Measurements from ENCODE around the gene CPNE5.
A peak's percentile ranks its signal among the peaks of the same experiment; 100 is the strongest.

The CPNE5 gene

GRCh38 chr6:36794713-36795065 lies 44.6 kb downstream of the CPNE5 start:
- Histone ChIP-seq H3K18ac (ENCODE audit: low read length) (no peak overlapping the region), H2BK12ac (ENCODE audit: low read length) (no peak overlapping the region), H4K12ac (ENCODE audit: low read depth, low read length) (no peak overlapping the region), H2AFZ (ENCODE audit: insufficient read depth, low read length, poor library complexity) (no peak overlapping the region), H3K36me3 (ENCODE audit: control insufficient read depth in 1 of 2, insufficient read depth in 2 of 2, low read length in 2 of 2) (no peaks in the 10 kb centered on the region), H3K23ac (ENCODE audit: low read length) (no peak overlapping the region), H3K27ac (ENCODE audit: low read depth, low read length) (no peak overlapping the region), H3K9me3 (ENCODE audit: insufficient read depth, low read depth, low read length) (no peaks in the 10 kb centered on the region), H3K4me3 (ENCODE audit: low read depth, low read length) (no peak overlapping the region), H3K9ac (ENCODE audit: low read length) (no peak overlapping the region), H3K4ac (ENCODE audit: low read depth, low read length) (no peak overlapping the region), H2BK5ac (ENCODE audit: low read depth, low read length, poor library complexity) (no peak overlapping the region), H2BK120ac (ENCODE audit: insufficient read depth, low read length, poor library complexity) (no peak overlapping the region), H2AK5ac (ENCODE audit: low read length) (no peak overlapping the region), H4K8ac (ENCODE audit: low read depth, low read length) (no peak overlapping the region), H3K27me3 (ENCODE audit: insufficient read depth, low read length) (no peaks in the 10 kb centered on the region), H4K91ac (ENCODE audit: low read depth, low read length) (no peak overlapping the region), H3K14ac (ENCODE audit: low read length) (no peak overlapping the region), H3K79me2 (ENCODE audit: control insufficient read depth, insufficient read depth, low read length, poor library complexity) (no peaks in the 10 kb centered on the region), H3K4me1 (ENCODE audit: control insufficient read depth in 1 of 2, insufficient read depth in 2 of 2, low read length in 2 of 2) (no peaks in the 10 kb centered on the region), H3K4me2 (ENCODE audit: low read length) (no peak overlapping the region), H3K79me1 (ENCODE audit: low read length) (no peaks in the 10 kb centered on the region)
- DNase-seq = peak; percentile 63 to 80
- no CpG with 5 or more reads among the region's 5 CpGs for WGBS (ENCODE audit: extremely low coverage, insufficient coverage, insufficient read length)

GRCh38 chr6:36793913-36794712 lies 45.1 kb downstream of the CPNE5 start:
- Histone ChIP-seq H3K9me3 (ENCODE audit: insufficient read depth, low read depth, low read length) (no peaks in the 10 kb centered on the region), H3K23ac (ENCODE audit: low read length) (no peak overlapping the region), H3K27ac (ENCODE audit: low read depth, low read length) (no peak overlapping the region), H2BK12ac (ENCODE audit: low read length) (no peak overlapping the region), H3K4ac (ENCODE audit: low read depth, low read length) (no peak overlapping the region), H4K91ac (ENCODE audit: low read depth, low read length) (no peak overlapping the region), H2BK120ac (ENCODE audit: insufficient read depth, low read length, poor library complexity) (no peak overlapping the region), H3K36me3 (ENCODE audit: control insufficient read depth in 1 of 2, insufficient read depth in 2 of 2, low read length in 2 of 2) (no peaks in the 10 kb centered on the region), H3K9ac (ENCODE audit: low read length) (no peak overlapping the region), H3K27me3 (ENCODE audit: insufficient read depth, low read length) (no peaks in the 10 kb centered on the region), H4K12ac (ENCODE audit: low read depth, low read length) (no peak overlapping the region), H3K79me1 (ENCODE audit: low read length) (no peaks in the 10 kb centered on the region), H2AFZ (ENCODE audit: insufficient read depth, low read length, poor library complexity) (no peak overlapping the region), H3K4me3 (ENCODE audit: low read depth, low read length) (no peak overlapping the region), H3K18ac (ENCODE audit: low read length) (no peak overlapping the region), H3K4me2 (ENCODE audit: low read length) (no peak overlapping the region), H3K14ac (ENCODE audit: low read length) (no peak overlapping the region), H2AK5ac (ENCODE audit: low read length) (no peak overlapping the region), H3K4me1 (ENCODE audit: control insufficient read depth in 1 of 2, insufficient read depth in 2 of 2, low read length in 2 of 2) (no peaks in the 10 kb centered on the region), H3K79me2 (ENCODE audit: control insufficient read depth, insufficient read depth, low read length, poor library complexity) (no peaks in the 10 kb centered on the region), H4K8ac (ENCODE audit: low read depth, low read length) (no peak overlapping the region), H2BK5ac (ENCODE audit: low read depth, low read length, poor library complexity) (no peak overlapping the region)
- no peak for DNase-seq
- WGBS (ENCODE audit: extremely low coverage, insufficient coverage, insufficient read length) = no CpG with 5 or more reads among the region's 19 CpGs

- Histone ChIP-seq H3K27ac (ENCODE audit: low read depth, low read length) (no peak overlapping the region), H3K27me3 (ENCODE audit: insufficient read depth, low read length) (no peaks in the 10 kb centered on the region), H3K23ac (ENCODE audit: low read length) (no peak overlapping the region), H3K79me2 (ENCODE audit: control insufficient read depth, insufficient read depth, low read length, poor library complexity) (no peaks in the 10 kb centered on the region), H2BK120ac (ENCODE audit: insufficient read depth, low read length, poor library complexity) (no peak overlapping the region), H4K12ac (ENCODE audit: low read depth, low read length) (no peak overlapping the region), H3K36me3 (ENCODE audit: control insufficient read depth in 1 of 2, insufficient read depth in 2 of 2, low read length in 2 of 2) (no peaks in the 10 kb centered on the region), H2AK5ac (ENCODE audit: low read length) (no peak overlapping the region), H3K79me1 (ENCODE audit: low read length) (no peaks in the 10 kb centered on the region), H3K14ac (ENCODE audit: low read length) (no peak overlapping the region), H3K9me3 (ENCODE audit: insufficient read depth, low read depth, low read length) (no peaks in the 10 kb centered on the region), H3K4me2 (ENCODE audit: low read length) (no peak overlapping the region), H3K4me1 (ENCODE audit: control insufficient read depth in 1 of 2, insufficient read depth in 2 of 2, low read length in 2 of 2) (no peaks in the 10 kb centered on the region), H3K18ac (ENCODE audit: low read length) (no peak overlapping the region), H4K91ac (ENCODE audit: low read depth, low read length) (no peak overlapping the region), H2BK5ac (ENCODE audit: low read depth, low read length, poor library complexity) (no peak overlapping the region), H3K4ac (ENCODE audit: low read depth, low read length) (no peak overlapping the region), H3K4me3 (ENCODE audit: low read depth, low read length) (no peak overlapping the region), H4K8ac (ENCODE audit: low read depth, low read length) (no peak overlapping the region), H2AFZ (ENCODE audit: insufficient read depth, low read length, poor library complexity) (no peak overlapping the region), H2BK12ac (ENCODE audit: low read length) (no peak overlapping the region), H3K9ac (ENCODE audit: low read length) (no peak overlapping the region)
- no CpG with 5 or more reads among the region's 9 CpGs for WGBS (ENCODE audit: extremely low coverage, insufficient coverage, insufficient read length)
- no peak for DNase-seq
These were observed 45.8 kb downstream of the CPNE5 start for GRCh38 chr6:36793296-36793912.

GRCh38 chr6:36791521-36792135 lies 47.6 kb downstream of the CPNE5 start:
- H3K79me1 ChIP-seq (ENCODE audit: low read length) = no peaks in the 10 kb centered on the region
- no peak overlapping the region for H3K4ac ChIP-seq (ENCODE audit: low read depth, low read length)
- no peak overlapping the region for H4K8ac ChIP-seq (ENCODE audit: low read depth, low read length)
- H3K14ac ChIP-seq (ENCODE audit: low read length) = no peak overlapping the region
- no peak overlapping the region for H4K12ac ChIP-seq (ENCODE audit: low read depth, low read length)
- no peak overlapping the region for H3K9ac ChIP-seq (ENCODE audit: low read length)
- WGBS (ENCODE audit: extremely low coverage, insufficient coverage, insufficient read length) = no CpG with 5 or more reads among the region's 10 CpGs
- H3K18ac ChIP-seq (ENCODE audit: low read length) = no peak overlapping the region
- no peak overlapping the region for H2AFZ ChIP-seq (ENCODE audit: insufficient read depth, low read length, poor library complexity)
- H3K27ac ChIP-seq (ENCODE audit: low read depth, low read length) = no peak overlapping the region
- no peak for DNase-seq
- H2AK5ac ChIP-seq (ENCODE audit: low read length) = no peak overlapping the region
- no peak overlapping the region for H2BK120ac ChIP-seq (ENCODE audit: insufficient read depth, low read length, poor library complexity)
- H3K36me3 ChIP-seq (ENCODE audit: control insufficient read depth in 1 of 2, insufficient read depth in 2 of 2, low read length in 2 of 2) = no peaks in the 10 kb centered on the region
- no peak overlapping the region for H4K91ac ChIP-seq (ENCODE audit: low read depth, low read length)
- no peak overlapping the region for H3K4me3 ChIP-seq (ENCODE audit: low read depth, low read length)
- no peak overlapping the region for H3K23ac ChIP-seq (ENCODE audit: low read length)
- H3K4me1 ChIP-seq (ENCODE audit: control insufficient read depth in 1 of 2, insufficient read depth in 2 of 2, low read length in 2 of 2) = no peaks in the 10 kb centered on the region
- no peaks in the 10 kb centered on the region for H3K9me3 ChIP-seq (ENCODE audit: insufficient read depth, low read depth, low read length)
- H3K79me2 ChIP-seq (ENCODE audit: control insufficient read depth, insufficient read depth, low read length, poor library complexity) = no peaks in the 10 kb centered on the region
- H3K27me3 ChIP-seq (ENCODE audit: insufficient read depth, low read length) = no peaks in the 10 kb centered on the region
- no peak overlapping the region for H3K4me2 ChIP-seq (ENCODE audit: low read length)
- H2BK12ac ChIP-seq (ENCODE audit: low read length) = no peak overlapping the region
- no peak overlapping the region for H2BK5ac ChIP-seq (ENCODE audit: low read depth, low read length, poor library complexity)
